ENCODE measurements around the gene SERPINB13. TPM values are rescaled to one million over a fixed set of nuclear protein-coding genes. Genes with fewer than 3 reads are reported as not detected.

The SERPINB13 gene
- total RNA-seq, 2 donors from 2014 or later = not detected

- Mint-ChIP-seq H3K4me1 (no peaks in the 10 kb centered on the region), H3K27me3 (peaks cover 9% of the 10 kb centered on the region), H3K4me3 (no peak overlapping the region), H3K36me3 (ENCODE audit: low read depth) (no peaks in the 10 kb centered on the region), H3K9me3 (no peaks in the 10 kb centered on the region), H3K27ac (no peak overlapping the region)
- no peak for ATAC-seq (replicated peaks)
Observed at GRCh38 chr18:63646936-63647335, 59.8 kb downstream of the SERPINB13 start.

GRCh38 chr18:63648241-63648640 is 61.1 kb downstream of the SERPINB13 start:
- Mint-ChIP-seq H3K4me3 (no peak overlapping the region), H3K27me3 (peaks cover 9% of the 10 kb centered on the region), H3K27ac (no peak overlapping the region), H3K36me3 (ENCODE audit: low read depth) (no peaks in the 10 kb centered on the region), H3K4me1 (no peaks in the 10 kb centered on the region), H3K9me3 (no peaks in the 10 kb centered on the region)
- no peak for ATAC-seq (replicated peaks)

Other genes starting within 250 kb of the SERPINB13 start
- gene KDSR, start 220.1 kb upstream of the SERPINB13 start, total RNA-seq = 100 to 1,000 TPM in 1 of 2 donors, 10 to 100 TPM in 1; 94.8 to 140 TPM
- 10 to 100 TPM; 63.8 to 72.3 TPM for gene VPS4B, start 164.9 kb upstream of the SERPINB13 start, total RNA-seq
- not detected for gene SERPINB5, start 110.4 kb upstream of the SERPINB13 start, total RNA-seq
- gene SERPINB12, start 45.0 kb upstream of the SERPINB13 start, total RNA-seq = not detected
- not detected for gene SERPINB4, start 56.9 kb downstream of the SERPINB13 start, total RNA-seq
- not detected for gene SERPINB3, start 74.5 kb downstream of the SERPINB13 start, total RNA-seq
- gene SERPINB11, start 115.6 kb downstream of the SERPINB13 start, total RNA-seq = not detected
- gene SERPINB7, start 188.1 kb downstream of the SERPINB13 start, total RNA-seq = not detected

Measured in activated T-helper 17 cell treated with anti-CD3 and anti-CD28 coated beads, Interleukin-2, amount 50 U/mL, for 72 hours (primary cell).